ENCODE results near the gene PARVB.

PARVB gene

DNA sequence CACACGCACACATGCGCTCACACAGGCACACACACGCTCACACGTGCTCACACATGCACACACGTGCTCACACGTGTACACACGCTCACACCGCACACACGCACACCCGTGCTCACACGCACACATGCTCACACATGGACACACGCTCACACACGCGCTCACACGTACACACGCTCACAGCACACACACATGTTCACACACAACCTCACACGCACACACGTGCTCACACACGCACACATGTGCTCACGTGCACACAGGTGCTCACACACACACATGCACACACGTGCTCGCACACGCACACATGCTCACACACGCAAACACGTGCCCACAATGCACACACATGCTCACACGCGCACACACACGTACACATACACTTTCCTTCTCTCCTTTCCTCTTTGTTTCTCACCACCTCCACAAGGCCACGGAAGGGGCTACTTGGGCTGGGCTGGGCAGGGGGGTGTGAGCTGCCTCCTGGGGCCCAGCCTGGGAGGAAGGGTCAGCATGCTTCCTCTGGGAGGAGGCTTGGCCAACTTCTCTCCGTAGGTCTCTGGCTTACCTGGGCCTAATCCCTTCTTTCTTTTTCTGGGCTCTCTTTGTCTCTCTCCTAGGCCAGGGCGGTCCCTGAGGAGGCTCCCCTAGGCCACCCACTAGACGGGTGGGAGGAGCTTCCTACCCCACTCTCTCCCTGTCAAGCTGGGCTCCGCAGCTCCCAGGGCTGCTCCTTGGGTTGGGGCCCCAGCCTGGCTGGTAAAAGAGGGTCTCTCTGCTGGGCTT lies 122.2 kb downstream of the PARVB start:
- H3K27ac ChIP-seq: no peak overlapping the region
- DNase-seq (ENCODE audit: low spot score): no peak
- no peak overlapping the region for H3K4me3 ChIP-seq
- TF ChIP-seq CTCF (IDR thresholded peaks at IDR 0.05): no peak

- no peak for DNase-seq (ENCODE audit: low spot score)
- no peak for TF ChIP-seq CTCF (IDR thresholded peaks at IDR 0.05)
- H3K27ac ChIP-seq: no peak overlapping the region
- H3K4me3 ChIP-seq: no peak overlapping the region
Measured at GRCh38 chr22:44147008-44147645, 123.0 kb downstream of the PARVB start.

DNA sequence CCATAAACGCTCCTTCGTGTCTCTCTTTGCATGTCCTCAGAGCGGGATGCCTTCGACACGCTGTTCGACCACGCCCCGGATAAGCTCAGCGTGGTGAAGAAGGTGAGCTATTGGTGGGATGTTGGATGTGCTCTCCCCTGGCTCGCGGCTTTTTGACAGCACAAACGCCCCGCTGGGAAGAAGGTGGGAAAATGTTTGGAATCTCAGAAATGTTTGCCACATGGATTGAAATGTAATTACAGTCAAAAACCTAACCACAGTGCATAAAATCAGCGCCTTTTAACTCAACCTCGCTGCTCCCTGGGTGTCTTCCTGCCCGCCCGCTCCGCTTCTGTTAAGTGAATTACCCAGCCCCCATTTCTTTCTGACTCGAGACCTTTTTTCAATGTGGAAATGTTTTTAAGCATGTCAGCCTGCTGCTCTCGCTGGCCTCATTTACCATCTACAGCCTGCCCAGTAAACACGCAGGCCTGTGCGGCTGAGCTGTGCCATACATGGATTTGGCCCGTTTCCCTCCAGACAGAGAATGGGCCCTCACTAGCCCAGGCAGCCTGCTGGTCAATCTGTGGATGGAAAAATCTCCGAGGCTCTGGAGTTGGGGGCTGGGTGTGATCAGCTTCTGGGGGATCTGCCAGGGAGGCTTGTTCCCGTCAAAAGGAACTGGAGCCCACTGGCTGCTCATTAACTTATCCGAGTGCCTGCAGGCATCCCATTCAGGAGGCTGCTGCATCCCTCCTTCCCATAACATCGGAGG lies 123.9 kb downstream of the PARVB start:
- no peak for DNase-seq (ENCODE audit: low spot score)
- Histone ChIP-seq H3K27ac (no peak overlapping the region), H3K4me3 (no peak overlapping the region)
- no peak for TF ChIP-seq CTCF (IDR thresholded peaks at IDR 0.05)

- no peak for TF ChIP-seq CTCF (IDR thresholded peaks at IDR 0.05)
- H3K27ac ChIP-seq: no peak overlapping the region
- no peak for DNase-seq (ENCODE audit: low spot score)
- H3K4me3 ChIP-seq: no peak overlapping the region
Measured at GRCh38 chr22:44151676-44152075, 127.6 kb downstream of the PARVB start.

DNA sequence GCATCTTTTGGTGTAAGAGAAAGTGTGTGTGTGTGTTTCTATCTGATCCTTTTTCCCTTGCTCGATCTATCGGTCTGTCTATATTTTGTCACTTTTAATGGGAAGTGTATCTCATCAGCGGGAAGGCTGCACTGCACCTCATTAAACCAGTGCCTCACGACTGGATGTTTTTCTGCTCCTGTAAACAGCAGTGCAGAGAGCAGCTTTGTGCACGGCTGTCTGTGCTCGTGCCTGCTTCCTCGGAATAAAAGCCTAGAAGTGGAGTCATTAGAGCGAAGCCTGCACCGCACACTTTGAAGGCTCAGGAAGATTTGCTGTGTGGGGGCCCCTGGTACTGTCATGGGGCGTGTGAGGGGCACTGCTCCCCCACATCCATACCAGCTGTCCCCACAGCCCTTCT lies 129.6 kb downstream of the PARVB start:
- Histone ChIP-seq H3K4me3 (no peak overlapping the region), H3K27ac (no peak overlapping the region)
- TF ChIP-seq CTCF (IDR thresholded peaks at IDR 0.05): no peak
- DNase-seq (ENCODE audit: low spot score): no peak

GRCh38 chr22:44154436-44154942 lies 130.4 kb downstream of the PARVB start:
- no peak for DNase-seq (ENCODE audit: low spot score)
- TF ChIP-seq CTCF (IDR thresholded peaks at IDR 0.05): no peak
- H3K4me3 ChIP-seq: no peak overlapping the region
- no peak overlapping the region for H3K27ac ChIP-seq
